22Rv1 (cell line): ENCODE results near the gene CES2.
"Not testable (repeated sequence)": the region's sequence is repeated elsewhere in the genome, so short reads cannot be mapped to it uniquely, and the experiment has no call there.

Source experiments
- H3K27ac ChIP-seq: fragments of 450-650 bp; 2 replicates; pipeline ENCODE4 v1.5.1; 2017
- ZFX ChIP-seq: fragments of 450-650 bp; IDR thresholded peaks from 2 replicates; pipeline ENCODE4 v1.6.1; 2017; ENCODE audit warnings: antibody characterized with exemption, borderline replicate concordance
- TF ChIP-seq, protein P1 (sequence below): fragments of 450-650 bp; IDR thresholded peaks from 2 replicates; pipeline ENCODE4 v1.5.1; 2017; ENCODE audit warnings: mild to moderate bottlenecking

The CES2 gene

DNA sequence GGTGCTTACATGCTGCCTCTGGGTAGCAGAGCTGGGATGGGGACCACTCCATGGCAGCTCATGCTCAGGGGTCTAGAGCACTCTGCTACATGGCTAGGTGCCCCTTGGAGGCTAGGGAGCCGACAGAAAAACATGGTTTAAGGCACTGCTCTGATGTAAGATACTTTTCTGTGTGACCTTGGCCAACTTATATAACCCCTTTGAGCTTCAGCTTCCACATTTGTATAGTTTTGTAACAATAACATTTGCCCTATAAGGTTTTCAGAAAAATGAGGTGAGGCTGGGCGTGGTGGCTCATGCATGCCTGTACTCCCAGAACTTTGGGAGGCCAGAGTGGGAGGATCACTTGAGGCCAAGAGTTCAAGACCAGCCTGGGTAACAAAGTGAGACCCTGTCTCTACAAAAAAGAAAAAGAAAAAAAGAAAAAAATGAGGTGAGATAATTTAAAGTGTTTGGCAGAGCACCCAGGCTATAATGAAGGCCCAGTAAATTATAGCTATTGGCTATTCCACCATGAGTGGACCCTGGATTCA lies 56.3 kb downstream of the CES2 start:
- H3K27ac ChIP-seq: no peak overlapping the region
- TF ChIP-seq, protein P1, sequence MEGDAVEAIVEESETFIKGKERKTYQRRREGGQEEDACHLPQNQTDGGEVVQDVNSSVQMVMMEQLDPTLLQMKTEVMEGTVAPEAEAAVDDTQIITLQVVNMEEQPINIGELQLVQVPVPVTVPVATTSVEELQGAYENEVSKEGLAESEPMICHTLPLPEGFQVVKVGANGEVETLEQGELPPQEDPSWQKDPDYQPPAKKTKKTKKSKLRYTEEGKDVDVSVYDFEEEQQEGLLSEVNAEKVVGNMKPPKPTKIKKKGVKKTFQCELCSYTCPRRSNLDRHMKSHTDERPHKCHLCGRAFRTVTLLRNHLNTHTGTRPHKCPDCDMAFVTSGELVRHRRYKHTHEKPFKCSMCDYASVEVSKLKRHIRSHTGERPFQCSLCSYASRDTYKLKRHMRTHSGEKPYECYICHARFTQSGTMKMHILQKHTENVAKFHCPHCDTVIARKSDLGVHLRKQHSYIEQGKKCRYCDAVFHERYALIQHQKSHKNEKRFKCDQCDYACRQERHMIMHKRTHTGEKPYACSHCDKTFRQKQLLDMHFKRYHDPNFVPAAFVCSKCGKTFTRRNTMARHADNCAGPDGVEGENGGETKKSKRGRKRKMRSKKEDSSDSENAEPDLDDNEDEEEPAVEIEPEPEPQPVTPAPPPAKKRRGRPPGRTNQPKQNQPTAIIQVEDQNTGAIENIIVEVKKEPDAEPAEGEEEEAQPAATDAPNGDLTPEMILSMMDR: no peak
- TF ChIP-seq ZFX: no peak

DNA sequence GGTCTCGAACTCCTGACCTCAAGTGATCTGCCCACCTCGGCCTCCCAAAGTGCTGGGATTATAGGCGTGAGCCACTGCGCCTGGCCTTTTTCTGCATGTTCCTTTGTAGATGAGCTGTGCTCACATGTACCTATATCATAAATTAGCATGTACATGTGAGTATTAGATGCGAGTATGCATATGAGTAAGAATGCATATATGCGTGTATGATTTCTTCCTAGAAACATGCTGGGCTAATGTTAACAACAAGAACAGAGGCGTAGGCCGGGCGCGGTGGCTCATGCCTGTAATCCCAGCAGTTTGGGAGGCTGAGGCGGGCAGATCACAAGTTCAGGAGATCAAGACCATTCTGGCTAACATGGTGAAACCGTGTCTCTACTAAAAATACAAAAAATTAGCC lies 58.2 kb downstream of the CES2 start:
- H3K27ac ChIP-seq: not testable (repeated sequence)
